GM12878 (cell line): ENCODE measurements around the gene NR1I2. TPM values are rescaled to one million over a fixed set of nuclear protein-coding genes. Genes with fewer than 3 reads are reported as not detected.
A peak's percentile ranks its signal among the peaks of the same experiment; 100 is the strongest.

Experiments used
- BCL3 ChIP-seq: IDR thresholded peaks from 2 replicates; pipeline ENCODE4 v1.6.1; 2011; ENCODE audit warnings: borderline replicate concordance, low read depth, mild to moderate bottlenecking, moderate library complexity, low read length; ENCODE audit not compliant: insufficient read depth, poor library complexity, severe bottlenecking
- BRCA1 ChIP-seq: IDR thresholded peaks from 2 replicates; pipeline ENCODE4 v1.6.1; 2011; ENCODE audit warnings: low read depth, low read length, improper control_type of control experiment
- CBFB ChIP-seq: IDR thresholded peaks from 2 replicates; pipeline ENCODE4 v1.6.1; 2016; ENCODE audit warnings: antibody characterized with exemption, low read depth
- E2F8 ChIP-seq: fragments of 450-650 bp; IDR thresholded peaks from 2 replicates; pipeline ENCODE4 v1.6.1; 2018; ENCODE audit warnings: mild to moderate bottlenecking, low read depth, moderate library complexity; ENCODE audit not compliant: partially characterized antibody
- ELK1 ChIP-seq: IDR thresholded peaks from 2 replicates; pipeline ENCODE4 v1.6.1; 2012; ENCODE audit warnings: low read depth, low read length, improper control_type of control experiment
- EZH2 ChIP-seq: IDR thresholded peaks from 2 replicates; pipeline ENCODE4 v1.6.1; 2012; ENCODE audit warnings: low read depth, mild to moderate bottlenecking, control low read depth, inconsistent platforms, low read length, borderline replicate concordance; ENCODE audit not compliant: control insufficient read depth
- HCFC1 ChIP-seq: fragments of 150-350 bp; IDR thresholded peaks from 2 replicates; pipeline ENCODE4 v1.6.1; 2014; ENCODE audit warnings: low read length
- HDAC2 ChIP-seq: fragments of 200-600 bp; sonication (generic); IDR thresholded peaks from 2 replicates; pipeline ENCODE4 v1.6.1; 2017
- IKZF1 ChIP-seq: fragments of 450-650 bp; conservative IDR thresholded peaks from 2 replicates; pipeline ENCODE4 v1.6.1; 2017; ENCODE audit warnings: antibody characterized with exemption, mild to moderate bottlenecking
- NR2C2 ChIP-seq: IDR thresholded peaks from 2 replicates; pipeline ENCODE4 v1.6.1; 2011; ENCODE audit warnings: borderline replicate concordance, low read depth; ENCODE audit not compliant: control insufficient read depth, insufficient read length
- NR2F1 ChIP-seq: fragments of 450-650 bp; conservative IDR thresholded peaks from 2 replicates; pipeline ENCODE4 v1.6.1; 2017; ENCODE audit warnings: mild to moderate bottlenecking
- PAX8 ChIP-seq: fragments of 450-650 bp; IDR thresholded peaks from 2 replicates; pipeline ENCODE4 v1.6.1; 2017; ENCODE audit warnings: mild to moderate bottlenecking, moderate library complexity
- RAD51 ChIP-seq: fragments of 450-650 bp; IDR thresholded peaks from 2 replicates; pipeline ENCODE4 v1.6.1; 2016; ENCODE audit warnings: moderate library complexity, mild to moderate bottlenecking, inconsistent platforms
- RBBP5 ChIP-seq: fragments of 200-600 bp; sonication (generic); conservative IDR thresholded peaks from 2 replicates; pipeline ENCODE4 v1.6.1; 2016
- RCOR1 ChIP-seq: conservative IDR thresholded peaks from 2 replicates; pipeline ENCODE4 v1.6.1; 2012; ENCODE audit warnings: low read depth, low read length, improper control_type of control experiment
- SREBF2 ChIP-seq: IDR thresholded peaks from 2 replicates; pipeline ENCODE4 v1.6.1; 2012; ENCODE audit warnings: mild to moderate bottlenecking, low read length
- SRF ChIP-seq, 2 experiments: IDR thresholded peaks; 2 replicates each; pipeline ENCODE4 v1.6.1; 2011; ENCODE audit warnings: low read depth in 2 of 2, low read length in 2 of 2, mild to moderate bottlenecking in 1 of 2, moderate library complexity in 1 of 2
- SUPT20H ChIP-seq: IDR thresholded peaks from 2 replicates; pipeline ENCODE4 v1.6.1; 2011; ENCODE audit warnings: low read depth, mild to moderate bottlenecking, low read length, moderate library complexity, borderline replicate concordance; ENCODE audit not compliant: control insufficient read depth
- SUZ12 ChIP-seq: fragments of 200-600 bp; sonication (generic); IDR thresholded peaks from one replicate; pipeline ENCODE4 v1.6.1; 2018; ENCODE audit warnings: antibody characterized with exemption, mild to moderate bottlenecking; ENCODE audit not compliant: unreplicated experiment
- USF1 ChIP-seq: IDR thresholded peaks from 2 replicates; pipeline ENCODE4 v1.6.1; 2011; ENCODE audit warnings: borderline replicate concordance, low read depth, mild to moderate bottlenecking, moderate library complexity, mixed read lengths, low read length; ENCODE audit not compliant: insufficient read depth; ENCODE audit errors: extremely low read length
- USF2 ChIP-seq: IDR thresholded peaks from 2 replicates; pipeline ENCODE4 v1.6.1; 2011; ENCODE audit warnings: low read depth, low read length, improper control_type of control experiment, borderline replicate concordance
- ZNF207 ChIP-seq: fragments of 450-650 bp; IDR thresholded peaks from 2 replicates; pipeline ENCODE4 v1.6.1; 2014; ENCODE audit warnings: antibody characterized with exemption, mild to moderate bottlenecking, borderline replicate concordance
- polyA plus RNA-seq, 11 experiments: library from polyadenylated mRNA; depleted of rRNA in 4 of 11; unstranded in 6 of 11; stranded (reverse) in 5 of 11; fragments of >200 nt; fragmentation: Nextera tagmentation in 4 of 11; fragmentation: Illumina TruSeq in 1 of 11; extraction: Ambion mirVana in 4 of 11; extraction: Trizol in 1 of 11; gene quantifications; 1 replicate in 1 of 11; 2 replicates in 10 of 11; pipeline versions ENCODE4 v1.2.1 to v1.2.3, GENCODE V29; 2011 to 2016; ENCODE audit warnings: inconsistent platforms in 2 of 11, missing spikeins in 2 of 11, low read depth in 1 of 11
- total RNA-seq, 4 experiments: library from RNA; depleted of rRNA in 3 of 4; stranded (reverse); fragments of >200 nt in 3 of 4; fragmentation: Illumina TruSeq in 1 of 4; extraction: Trizol in 1 of 4; gene quantifications; 2 replicates each; pipeline versions ENCODE4 v1.2.1 to v1.2.3, GENCODE V29; 2013 to 2021

NR1I2 gene
- total and polyA plus RNA-seq, 10 of the 15 experiments (the other 5 are each of a cell fraction or from before 2014, with no cell fraction given), result 0.03 to 1.0 (median 0.39) TPM

GRCh38 chr3:119809249-119810017 is 27.5 kb downstream of the NR1I2 start (continued):
- TF ChIP-seq E2F8, result no peak
- TF ChIP-seq PAX8, result no peak
- no peak for TF ChIP-seq EZH2
- TF ChIP-seq IKZF1, result peak; percentile 47; the same call in 1 of the 2 replicates
- TF ChIP-seq SRF (IDR thresholded peaks at IDR 0.05; ENCODE audit: low read depth in 2 of 2, low read length in 2 of 2), result peak; percentile 97 to 98
- no peak for TF ChIP-seq CBFB
- TF ChIP-seq SUPT20H, result no peak
- TF ChIP-seq USF2, result no peak; the same call in 1 of the 2 replicates
- no peak for TF ChIP-seq HDAC2
- TF ChIP-seq BCL3, result no peak
- no peak for TF ChIP-seq SUZ12
- no peak for TF ChIP-seq HCFC1
- peak; percentile 41; the same call in 1 of the 2 replicates for TF ChIP-seq RAD51
- peak; percentile 87 for TF ChIP-seq ELK1
- TF ChIP-seq RBBP5, result no peak
- no peak for TF ChIP-seq BRCA1
- TF ChIP-seq NR2F1, result no peak
- no peak for TF ChIP-seq ZNF207
- TF ChIP-seq NR2C2, result no peak
- TF ChIP-seq RCOR1, result no peak
- no peak for TF ChIP-seq SREBF2
- TF ChIP-seq USF1, result peak; percentile 64
